ENCODE measurements around the gene RAD21L1.
"Not testable (repeated sequence)": the region's sequence is repeated elsewhere in the genome, so short reads cannot be mapped to it uniquely, and the experiment has no call there.

The RAD21L1 gene

GRCh38 chr20:1229541-1229940, 3.7 kb downstream of the RAD21L1 start:
- DNase-seq (ENCODE audit: low spot score), result no peak

- no peak for DNase-seq (ENCODE audit: low spot score)
Observed at GRCh38 chr20:1232286-1233111, 6.7 kb downstream of the RAD21L1 start.

- no peak for DNase-seq (ENCODE audit: low spot score)
Observed at GRCh38 chr20:1240549-1240948, 14.7 kb downstream of the RAD21L1 start.

GRCh38 chr20:1241456-1241855, 15.6 kb downstream of the RAD21L1 start:
- DNase-seq (ENCODE audit: low spot score), result no peak

- DNase-seq (ENCODE audit: low spot score), result no peak
Observed at GRCh38 chr20:1242099-1242498, 16.3 kb downstream of the RAD21L1 start.

- DNase-seq (ENCODE audit: low spot score), result peak; percentile 78
Observed at GRCh38 chr20:1242530-1242929, 16.7 kb downstream of the RAD21L1 start.

- DNase-seq (ENCODE audit: low spot score), result no peak
Observed at GRCh38 chr20:1245578-1245977, 19.7 kb downstream of the RAD21L1 start.

GRCh38 chr20:1247689-1248088, 21.8 kb downstream of the RAD21L1 start:
- no peak for DNase-seq (ENCODE audit: low spot score)

- not testable (repeated sequence) for DNase-seq (ENCODE audit: low spot score)
Observed at GRCh38 chr20:1250282-1250681, 24.4 kb downstream of the RAD21L1 start.

- DNase-seq (ENCODE audit: low spot score), result no peak
Observed at GRCh38 chr20:1252416-1252815, 26.6 kb downstream of the RAD21L1 start.

GRCh38 chr20:1254254-1254653, 28.4 kb downstream of the RAD21L1 start:
- DNase-seq (ENCODE audit: low spot score), result no peak

GRCh38 chr20:1255675-1256074, 29.8 kb downstream of the RAD21L1 start:
- DNase-seq (ENCODE audit: low spot score), result no peak

GRCh38 chr20:1263853-1264252, 38.0 kb downstream of the RAD21L1 start:
- peak; percentile 47 for DNase-seq (ENCODE audit: low spot score)

- no peak for DNase-seq (ENCODE audit: low spot score)
Observed at GRCh38 chr20:1264727-1265126, 38.9 kb downstream of the RAD21L1 start.

GRCh38 chr20:1265226-1265915, 39.5 kb downstream of the RAD21L1 start:
- DNase-seq (ENCODE audit: low spot score), result no peak

GRCh38 chr20:1265916-1266166, 40.0 kb downstream of the RAD21L1 start:
- DNase-seq (ENCODE audit: low spot score), result no peak

- peak; percentile 91 for DNase-seq (ENCODE audit: low spot score)
Observed at GRCh38 chr20:1266167-1266973, 40.5 kb downstream of the RAD21L1 start, which contains the start of gene SNPH. Gene SNPH, plus strand, starts transcription at chr20:1266294. Its CDS starts 29,946 bp downstream, at chr20:1296240.

GRCh38 chr20:1267161-1267560, 41.3 kb downstream of the RAD21L1 start:
- DNase-seq (ENCODE audit: low spot score), result no peak

- DNase-seq (ENCODE audit: low spot score), result no peak
Observed at GRCh38 chr20:1267809-1268374, 42.0 kb downstream of the RAD21L1 start.

GRCh38 chr20:1269235-1269634, 43.4 kb downstream of the RAD21L1 start:
- no peak for DNase-seq (ENCODE audit: low spot score)

- DNase-seq (ENCODE audit: low spot score), result no peak
Observed at GRCh38 chr20:1269850-1270249, 44.0 kb downstream of the RAD21L1 start.

GRCh38 chr20:1272368-1273100, 46.7 kb downstream of the RAD21L1 start:
- DNase-seq (ENCODE audit: low spot score), result no peak
